ENCODE measurements around the gene NSA2. TPM values are rescaled to one million over a fixed set of nuclear protein-coding genes. Genes with fewer than 3 reads are reported as not detected.

Gene NSA2
- total and polyA plus RNA-seq, 7 donors = 43.5 to 89.6 (median 71.9) TPM

- TF ChIP-seq CTCF (IDR thresholded peaks at IDR 0.05) = no peak
- no peak for DNase-seq
- 43 to 58% (median 52%) methylated on average over 1 of the region's 1 CpG for WGBS, 3 donors
- Histone ChIP-seq H3K4me3 (no peak overlapping the region), H3K9me3 (no peaks in the 10 kb centered on the region), H3K27me3 (ENCODE audit: insufficient read depth in 3 of 3, low read length in 2 of 3) (no peaks in the 10 kb centered on the region), H3K27ac (no peak overlapping the region), H3K4me1 (no peaks in the 10 kb centered on the region), H3K36me3 (ENCODE audit: insufficient read depth in 1 of 2, low read depth in 1 of 2) (no peaks in the 10 kb centered on the region)
- ATAC-seq = no peak
- intact Hi-C loops (cut with DNase I) = no loop called here
Measured at GRCh38 chr5:74816875-74817274, 49.8 kb downstream of the NSA2 start.

GRCh38 chr5:74822288-74822687 is 55.2 kb downstream of the NSA2 start:
- DNase-seq = no peak
- intact Hi-C loops (cut with DNase I) = no loop called here
- no peak for ATAC-seq
- no peak for TF ChIP-seq CTCF (IDR thresholded peaks at IDR 0.05)
- H3K27me3 ChIP-seq (ENCODE audit: insufficient read depth in 3 of 3, low read length in 2 of 3) = no peaks in the 10 kb centered on the region
- H3K36me3 ChIP-seq (ENCODE audit: insufficient read depth in 1 of 2, low read depth in 1 of 2) = no peaks in the 10 kb centered on the region
- H3K4me1 ChIP-seq = no peaks in the 10 kb centered on the region
- H3K4me3 ChIP-seq = no peak overlapping the region
- WGBS, 3 donors = 90 to 100% (median 91%) methylated on average over 1 of the region's 1 CpG
- H3K9me3 ChIP-seq = no peaks in the 10 kb centered on the region
- H3K27ac ChIP-seq = no peak overlapping the region

DNA sequence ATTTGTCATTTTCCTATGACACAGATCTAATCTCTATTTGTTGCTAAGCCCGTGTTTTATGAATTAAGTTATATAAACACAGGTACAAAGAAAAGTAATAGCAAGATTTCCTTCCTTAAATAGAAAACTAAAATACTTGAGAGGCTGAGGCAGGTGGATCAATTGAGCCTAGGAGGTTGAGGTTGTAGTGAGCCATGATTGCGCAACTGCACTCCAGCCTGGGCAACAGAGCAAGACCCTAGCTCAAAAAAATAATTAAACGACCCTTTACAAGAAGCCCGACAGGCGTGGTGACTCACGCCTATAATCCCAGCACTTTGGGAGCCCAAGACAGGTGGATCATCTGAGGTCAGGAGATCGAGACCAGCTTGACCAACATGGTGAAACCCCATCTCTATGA is 62.4 kb downstream of the NSA2 start:
- ATAC-seq = no peak
- WGBS, 3 donors = 92 to 94% (median 93%) methylated on average over 7 of the region's 7 CpGs
- no peak for DNase-seq
- Histone ChIP-seq H3K27me3 (ENCODE audit: insufficient read depth in 3 of 3, low read length in 2 of 3) (no peaks in the 10 kb centered on the region), H3K9me3 (no peaks in the 10 kb centered on the region), H3K4me1 (no peaks in the 10 kb centered on the region), H3K36me3 (ENCODE audit: insufficient read depth in 1 of 2, low read depth in 1 of 2) (no peaks in the 10 kb centered on the region), H3K27ac (no peak overlapping the region), H3K4me3 (no peak overlapping the region)
- intact Hi-C loops (cut with DNase I) = no loop called here
- TF ChIP-seq CTCF (IDR thresholded peaks at IDR 0.05) = no peak

Other genes with a start within 250 kb of the NSA2 start
- gene ENC1, start 126.5 kb upstream of the NSA2 start, total RNA-seq = 10 to 100 TPM in 2 of 4 donors, 1 to 10 TPM in 2; 2.4 to 28.3 (median 10.6) TPM
- gene ENC1, start 126.5 kb upstream of the NSA2 start, polyA plus RNA-seq = 1 to 10 TPM in 2 of 3 donors, under 1 TPM in 1; 0.58 to 2.8 (median 1.1) TPM
- 10 to 100 TPM; 48.1 to 63.3 (median 50.3) TPM for gene HEXB, start 82.0 kb upstream of the NSA2 start, total RNA-seq
- 10 to 100 TPM; 31.0 to 48.4 (median 43.9) TPM for gene HEXB, start 82.0 kb upstream of the NSA2 start, polyA plus RNA-seq
- gene GFM2, start 132 bp upstream of the NSA2 start, total RNA-seq = 10 to 100 TPM; 17.8 to 47.2 (median 29.7) TPM
- 10 to 100 TPM; 14.2 to 27.6 (median 20.2) TPM for gene GFM2, start 132 bp upstream of the NSA2 start, polyA plus RNA-seq
- under 1 TPM in 2 of 4 donors, not detected in 2; 0.62 to 0.85 TPM for gene FAM169A, start 99.1 kb downstream of the NSA2 start, total RNA-seq
- under 1 TPM in 2 of 3 donors, not detected in 1; 0.01 to 0.05 TPM for gene FAM169A, start 99.1 kb downstream of the NSA2 start, polyA plus RNA-seq